SK-MEL-5 (cell line): ENCODE measurements around the gene BPIFB4. TPM values are rescaled to one million over a fixed set of nuclear protein-coding genes. Genes with fewer than 3 reads are reported as not detected.

Experiments used
- DNase-seq: peaks from one replicate; pipeline ENCODE4 v3.0.0-alpha.2; 2016; ENCODE audit warnings: low read depth, low spot score
- in situ Hi-C: cut with HindIII; loops from 2 replicates; pipeline ENCODE4 v1.10.0; 2016; ENCODE audit warnings: low sequenced_read_pairs, high pct_unique_total_duplicates, low pct_unique_long_range_greater_than_20kb
- total RNA-seq: library from RNA; depleted of rRNA; stranded (reverse); fragments of >200 nt; shearing (Covaris generic); gene quantifications from 2 replicates; pipeline ENCODE4 v1.2.3, GENCODE V29; 2014

Gene BPIFB4
- total RNA-seq, 1 experiment from 2014 or later = not detected

DNA sequence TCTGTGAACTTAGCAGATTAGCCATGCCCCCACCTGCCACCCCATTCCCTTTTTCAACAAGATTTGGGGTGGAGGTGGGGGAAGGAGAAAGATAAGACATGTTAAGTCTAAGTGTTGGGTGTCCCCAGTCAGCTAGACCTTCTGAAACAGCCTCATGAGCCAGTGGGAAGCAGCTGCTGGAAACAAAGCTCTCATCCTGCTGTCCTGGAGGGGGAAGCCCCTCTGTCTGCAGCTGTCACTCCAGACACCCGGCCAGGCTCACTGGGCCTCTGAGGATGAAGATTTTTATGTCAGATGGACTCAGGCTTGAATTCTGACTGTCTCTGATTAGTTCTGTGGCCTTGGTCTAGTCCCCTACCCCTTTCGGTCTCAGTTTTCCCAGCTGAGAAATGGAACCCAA, 24.7 kb upstream of the BPIFB4 start:
- in situ Hi-C loops = no loop called here
- DNase-seq = no peak

GRCh38 chr20:33059136-33059535, 20.3 kb upstream of the BPIFB4 start:
- in situ Hi-C loops = no loop called here
- no peak for DNase-seq

- no peak for DNase-seq
- in situ Hi-C loops = no loop called here
These were observed 19.6 kb upstream of the BPIFB4 start for GRCh38 chr20:33059741-33060390.

- DNase-seq = no peak
- in situ Hi-C loops = no loop called here
These were observed 17.8 kb upstream of the BPIFB4 start for GRCh38 chr20:33061658-33062028.

DNA sequence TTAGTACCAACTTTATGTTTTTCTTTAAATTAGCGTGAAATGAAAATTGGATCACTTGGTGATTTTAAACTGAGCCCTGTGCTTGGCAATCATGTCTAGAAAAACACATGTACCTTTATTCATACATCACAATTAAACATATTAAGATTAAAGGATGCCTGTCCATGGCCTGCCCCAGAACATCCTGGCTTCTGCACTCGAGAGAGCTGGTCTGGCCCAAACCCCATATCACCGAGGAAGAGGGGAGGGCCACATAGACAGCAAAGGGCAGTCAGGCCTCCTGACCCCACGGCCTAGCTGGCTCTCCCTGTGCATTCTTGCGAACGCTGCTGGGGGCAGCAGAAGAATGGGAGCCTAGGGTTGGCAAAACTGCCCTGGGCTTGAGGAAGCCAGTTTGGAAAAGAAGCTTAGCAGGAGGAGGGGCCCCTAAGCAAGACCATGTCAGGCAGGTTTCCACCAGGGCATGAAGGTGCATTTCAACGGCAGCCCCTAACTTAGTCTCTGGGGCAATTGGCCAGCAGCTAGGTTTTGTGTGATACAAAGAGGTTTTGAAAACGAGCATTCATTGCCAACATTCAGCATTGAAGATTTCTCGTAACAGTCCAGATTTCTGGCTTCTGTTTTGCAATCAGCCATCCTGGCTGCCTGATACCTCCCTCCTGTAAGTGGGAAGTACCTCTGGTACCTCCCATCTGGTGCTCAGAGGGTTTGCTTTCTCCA, 17.2 kb upstream of the BPIFB4 start:
- in situ Hi-C loops = no loop called here
- no peak for DNase-seq

GRCh38 chr20:33062825-33063149, 16.7 kb upstream of the BPIFB4 start:
- DNase-seq = no peak
- in situ Hi-C loops = no loop called here

GRCh38 chr20:33063271-33063670, 16.2 kb upstream of the BPIFB4 start:
- DNase-seq = no peak
- in situ Hi-C loops = no loop called here

DNA sequence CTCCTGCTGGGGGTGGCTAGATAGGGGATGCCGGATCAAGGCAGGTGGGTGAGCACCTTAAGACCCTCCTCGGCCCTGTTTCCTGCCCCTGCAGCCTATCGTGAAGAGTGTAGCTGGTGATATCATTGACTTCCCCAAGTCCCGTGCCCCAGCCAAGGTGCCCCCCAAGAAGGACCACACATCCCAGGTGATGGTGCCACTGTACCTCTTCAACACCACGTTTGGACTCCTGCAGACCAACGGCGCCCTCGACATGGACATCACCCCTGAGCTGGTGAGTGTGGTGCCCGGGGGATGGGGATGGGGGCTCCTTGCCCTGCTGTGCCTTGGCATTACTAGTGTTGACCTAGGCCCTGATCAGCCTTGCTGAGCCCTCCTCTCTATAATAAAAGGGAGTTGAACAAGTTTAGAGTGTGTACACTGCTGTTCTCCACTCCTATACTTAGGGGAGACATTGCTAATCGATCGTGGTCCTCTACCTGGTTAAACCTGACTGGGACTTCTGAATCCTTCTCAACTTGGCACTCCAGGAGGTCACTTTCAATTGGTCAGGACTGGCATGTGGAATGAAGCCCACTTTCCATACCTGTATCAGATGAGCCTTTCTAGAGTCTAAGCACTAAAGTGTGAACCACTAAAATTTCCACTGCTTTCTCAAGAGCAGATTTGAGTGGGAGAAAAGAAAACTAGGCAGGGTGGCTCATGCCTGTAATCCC, 14.7 kb upstream of the BPIFB4 start:
- in situ Hi-C loops = no loop called here

DNA sequence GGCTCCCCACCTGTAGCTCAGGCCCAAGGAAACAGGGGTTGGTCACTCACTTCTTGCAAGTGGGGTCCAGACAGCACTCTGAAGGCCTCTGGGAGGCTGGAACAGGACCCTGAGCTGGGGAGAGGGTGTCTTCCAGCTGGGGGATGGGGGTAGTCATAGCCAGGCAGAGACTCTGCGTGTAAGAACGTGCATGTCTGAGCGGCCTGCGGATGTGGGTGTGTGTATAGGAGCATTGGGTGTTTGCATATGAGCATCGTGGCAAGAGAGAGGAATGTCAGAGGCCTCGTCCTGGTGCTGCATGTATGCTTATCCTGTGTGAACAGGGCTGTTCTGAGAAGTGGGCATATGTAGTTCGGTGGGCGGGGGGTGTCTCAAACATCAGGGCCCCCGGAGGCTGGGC, 13.7 kb upstream of the BPIFB4 start:
- DNase-seq = no peak
- in situ Hi-C loops = no loop called here

More for the DNA sequence above, 14.7 kb upstream of the BPIFB4 start:
- no peak for DNase-seq

DNA sequence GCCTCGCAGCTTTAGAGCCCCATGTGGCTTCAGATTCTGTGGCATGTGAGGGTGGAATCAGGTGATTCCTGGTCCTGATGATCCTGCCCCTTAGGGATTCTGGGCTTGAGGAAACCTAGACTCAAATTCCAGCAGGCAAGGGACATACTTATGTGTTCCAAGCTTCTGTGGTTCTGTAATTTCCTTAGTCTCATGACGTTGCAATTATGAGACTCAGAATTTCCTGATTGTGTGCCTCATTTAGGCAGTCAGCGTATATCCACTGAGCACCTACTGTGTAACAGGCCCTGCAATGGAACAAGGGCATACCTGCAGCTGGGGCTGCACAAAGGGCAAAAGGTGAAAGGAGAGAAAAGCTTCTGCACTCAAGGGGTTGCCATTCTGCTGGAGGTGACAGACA, 11.6 kb upstream of the BPIFB4 start:
- in situ Hi-C loops = no loop called here
- no peak for DNase-seq

DNA sequence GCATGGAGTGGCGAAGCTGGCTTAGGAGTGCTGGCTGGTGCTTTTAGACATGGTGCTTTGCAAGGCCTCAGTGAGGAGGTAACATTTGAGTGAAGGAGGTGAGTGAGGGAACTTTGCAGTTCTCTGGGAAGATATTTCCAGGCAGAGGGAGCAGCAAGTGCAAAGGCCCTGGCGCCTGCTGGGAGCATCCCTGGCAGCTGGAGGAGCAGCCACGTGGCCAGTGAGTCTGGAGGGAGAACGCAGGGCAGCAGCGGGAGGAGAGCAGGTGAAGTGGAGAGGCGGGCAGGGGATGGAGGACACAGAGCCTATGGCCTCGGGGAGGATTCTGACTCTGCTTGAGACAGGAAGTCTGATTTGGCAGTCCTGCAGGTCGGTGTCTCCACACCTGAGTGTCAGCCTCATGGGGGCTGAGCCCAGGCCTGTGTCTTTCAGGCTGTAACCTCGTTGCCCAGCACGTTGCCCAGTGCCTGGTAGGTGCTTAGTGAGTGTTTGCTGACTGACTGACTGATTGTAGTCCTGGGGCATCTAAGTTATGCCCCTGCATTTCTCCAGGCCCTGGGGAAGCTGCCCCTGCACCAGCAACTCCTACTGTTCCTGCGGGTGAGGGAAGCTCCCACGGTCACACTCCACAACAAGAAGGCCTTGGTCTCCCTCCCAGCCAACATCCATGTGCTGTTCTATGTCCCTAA, 11.0 kb upstream of the BPIFB4 start:
- no peak for DNase-seq
- in situ Hi-C loops = no loop called here

DNA sequence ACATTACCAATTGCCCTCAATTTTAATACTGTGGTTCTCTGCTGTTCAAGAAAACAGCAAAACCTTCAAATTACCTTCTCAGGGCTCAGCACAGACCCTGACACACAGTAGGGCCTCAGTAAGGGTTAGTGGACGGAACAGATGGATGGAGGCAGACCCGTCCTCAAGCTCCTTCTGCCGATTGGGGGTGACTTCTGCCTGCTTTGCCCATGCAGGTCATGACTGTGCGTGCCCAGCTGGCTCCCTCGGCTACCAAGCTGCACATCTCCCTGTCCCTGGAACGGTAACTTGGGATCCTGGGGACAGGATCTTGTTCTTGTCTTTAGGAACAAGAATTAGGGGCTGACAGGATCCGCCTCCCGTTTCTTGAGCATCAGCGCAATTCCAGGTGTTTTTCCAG, 9.8 kb upstream of the BPIFB4 start:
- DNase-seq = no peak
- in situ Hi-C loops = no loop called here

DNA sequence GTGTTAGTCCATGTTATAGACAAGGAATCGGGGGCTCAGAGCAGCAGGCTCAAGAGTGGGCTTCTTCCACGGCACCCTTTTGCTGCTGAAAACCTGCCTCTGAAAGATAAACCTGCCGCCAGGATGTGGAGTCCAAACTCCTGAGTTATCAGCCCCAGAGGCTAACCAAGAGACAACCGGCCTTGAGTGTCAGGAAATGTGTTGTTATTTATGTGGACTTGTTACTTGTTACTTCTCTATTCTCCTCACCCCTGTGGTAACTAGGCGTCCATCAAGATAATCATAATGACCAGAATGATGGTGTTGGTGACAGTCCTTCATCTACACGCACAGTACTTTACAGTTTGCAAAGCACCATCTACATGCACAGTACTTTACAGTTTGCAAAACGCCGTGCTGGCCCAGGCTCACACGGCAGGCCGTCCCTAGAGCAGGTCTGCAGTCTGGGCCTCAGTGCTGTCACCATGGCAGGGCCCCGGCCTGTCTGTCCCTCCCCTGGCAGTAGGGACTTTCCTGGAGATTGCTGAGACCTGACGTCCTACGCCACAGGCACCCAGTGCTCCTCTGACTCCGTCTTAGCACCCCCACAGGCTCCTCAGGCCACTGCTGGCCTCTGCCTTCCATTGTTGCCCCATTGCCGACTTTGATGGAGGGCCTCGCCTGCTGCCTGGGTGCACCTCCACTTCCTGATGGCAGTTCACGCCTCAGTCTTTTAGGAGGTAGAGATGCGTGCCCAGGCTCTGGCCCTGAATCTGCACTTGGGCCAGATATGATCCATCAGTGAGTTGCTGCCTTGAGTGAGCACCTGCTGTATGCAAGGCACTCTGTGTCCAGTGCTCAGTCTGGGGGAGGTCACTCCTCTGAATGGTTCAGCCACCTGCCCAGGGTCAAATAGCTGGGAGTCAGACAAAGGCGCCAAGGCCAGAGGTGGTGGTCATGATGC, 9.1 kb upstream of the BPIFB4 start:
- in situ Hi-C loops = no loop called here

DNA sequence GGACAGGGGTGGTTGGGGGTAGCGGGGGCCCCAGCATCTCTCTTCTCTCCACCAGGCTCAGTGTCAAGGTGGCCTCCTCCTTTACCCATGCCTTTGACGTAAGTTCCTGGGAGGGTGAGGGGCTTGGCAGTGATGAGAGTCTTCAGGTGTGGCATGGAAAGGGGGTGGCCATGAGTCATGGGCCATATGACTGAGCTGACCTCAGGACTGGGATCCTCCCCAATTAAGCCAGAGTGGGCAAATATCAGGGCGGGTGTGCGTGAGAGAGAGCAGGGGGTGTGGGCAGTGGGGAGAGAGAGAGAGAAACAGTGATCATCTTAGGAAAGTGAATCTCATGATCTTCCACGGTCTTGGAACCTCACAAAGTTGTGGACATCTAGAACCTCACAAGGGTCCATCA, 8.2 kb upstream of the BPIFB4 start:
- in situ Hi-C loops = no loop called here

More for the DNA sequence above, 9.1 kb upstream of the BPIFB4 start:
- DNase-seq = no peak

DNA sequence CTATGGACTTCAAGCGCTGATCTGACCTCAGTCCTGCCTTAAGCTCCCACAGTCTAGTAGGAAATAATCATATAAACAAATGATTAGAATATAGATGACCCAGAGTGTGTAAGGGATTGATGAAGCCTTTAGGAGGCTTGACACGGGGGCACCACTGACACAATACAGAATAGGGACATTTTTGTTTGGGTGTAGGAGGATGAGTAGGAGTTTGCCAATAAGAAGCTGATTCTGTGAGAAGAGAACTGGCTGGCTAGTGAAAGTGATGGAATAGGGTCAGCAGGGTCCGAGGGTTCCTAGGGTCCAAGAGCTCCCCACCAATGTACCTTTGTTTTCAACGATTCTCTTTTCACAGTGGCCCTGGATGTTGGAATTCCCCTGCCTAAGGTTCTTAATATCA, 7.1 kb upstream of the BPIFB4 start:
- in situ Hi-C loops = no loop called here
- DNase-seq = no peak

More for the DNA sequence above, 8.2 kb upstream of the BPIFB4 start:
- DNase-seq = no peak

- in situ Hi-C loops = no loop called here
- DNase-seq = no peak
These were observed 6.6 kb upstream of the BPIFB4 start for GRCh38 chr20:33072813-33073212.

- DNase-seq = no peak
- in situ Hi-C loops = no loop called here
These were observed 4.8 kb upstream of the BPIFB4 start for GRCh38 chr20:33074675-33075074.
